Suppressor macrophage treated with lipopolysaccharide for 1 hour (primary cell): Measurements from ENCODE around the gene RNU5D-1.
"Not testable (repeated sequence)": the region's sequence is repeated elsewhere in the genome, so short reads cannot be mapped to it uniquely, and the experiment has no call there.

ENCODE experiments used
- DNase-seq, 3 donors: peaks; one replicate each; pipeline ENCODE4 v3.0.0-alpha.2; 2020 to 2022

The RNU5D-1 gene

DNA sequence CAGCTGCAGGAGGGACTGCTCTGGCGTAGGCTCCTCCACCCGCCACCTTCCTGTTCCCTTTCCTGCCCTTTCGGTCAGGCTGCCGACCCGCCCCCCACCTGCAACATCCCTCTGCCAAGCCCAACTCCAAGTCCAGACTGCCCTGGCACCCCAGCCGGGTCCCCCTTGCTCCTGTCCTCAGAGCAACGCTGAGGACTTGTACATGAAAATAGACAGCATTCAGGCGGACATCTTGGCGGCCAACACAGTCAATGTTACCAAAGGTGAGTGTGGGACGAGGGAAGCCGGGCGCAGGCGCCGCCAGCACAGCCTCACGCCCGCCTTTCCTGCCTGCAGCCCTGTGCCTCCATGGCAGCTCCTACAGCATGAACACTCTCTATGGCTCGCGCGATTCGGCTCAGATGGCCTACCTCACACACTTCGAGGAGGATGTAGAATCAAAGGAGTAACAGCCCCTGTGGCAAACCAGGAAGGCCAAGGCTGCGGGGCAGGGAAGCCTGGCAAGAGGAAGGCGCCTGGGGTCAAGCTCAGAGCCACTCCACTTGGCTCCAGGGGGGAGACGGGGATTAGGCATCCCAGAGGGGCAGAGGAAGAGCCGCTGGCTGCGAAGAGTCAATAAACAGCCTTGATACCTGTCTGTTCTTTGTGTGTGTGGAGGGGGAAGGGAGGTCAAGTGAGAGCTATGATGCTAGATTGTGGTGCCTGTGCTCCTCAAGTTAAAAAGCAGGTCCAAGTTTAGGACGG is 5.8 kb downstream of the RNU5D-1 start:
- no peak for DNase-seq

DNA sequence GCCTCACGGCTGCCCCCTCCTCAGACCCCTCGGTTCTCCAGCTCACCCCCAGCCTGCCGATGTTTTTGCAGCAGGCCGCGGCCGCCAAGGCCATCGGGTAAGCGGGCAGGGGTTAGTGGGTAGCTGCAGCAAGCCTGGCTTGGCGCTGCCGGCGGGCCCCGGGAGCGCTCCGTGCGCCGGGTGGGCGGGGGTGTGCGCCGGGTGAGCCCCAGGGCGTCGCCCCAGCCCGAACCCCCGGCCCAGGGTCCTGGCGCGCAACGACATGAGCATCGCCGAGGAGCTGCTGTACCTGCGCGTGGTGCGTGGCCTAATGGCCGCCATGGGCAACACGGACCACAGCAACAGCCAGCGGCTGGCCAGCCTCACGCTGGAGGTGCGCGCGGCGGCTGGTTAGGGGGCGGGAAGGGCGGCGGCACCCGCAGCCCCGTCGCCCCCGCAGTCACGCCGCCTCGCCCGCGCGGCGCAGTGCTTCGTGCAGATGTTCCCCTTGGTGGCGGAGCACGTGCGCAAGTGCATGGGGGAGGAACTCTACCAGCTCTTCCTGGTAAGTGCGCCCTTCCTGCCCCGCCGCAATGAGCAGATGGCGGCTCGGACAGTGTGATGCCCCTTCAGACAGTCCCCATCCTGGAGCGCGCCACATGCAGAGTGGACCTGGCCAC is 6.5 kb downstream of the RNU5D-1 start:
- no peak for DNase-seq

- DNase-seq = peak; percentile 64 to 83 (median 74)
These were observed 7.3 kb downstream of the RNU5D-1 start for GRCh38 chr1:44723496-44724295.

GRCh38 chr1:44723064-44723463 is 7.9 kb downstream of the RNU5D-1 start:
- DNase-seq = peak in 1 of 3 donors; percentile 15

- peak; percentile 94 to 98 (median 97) for DNase-seq
These were observed 9.2 kb downstream of the RNU5D-1 start for GRCh38 chr1:44721485-44722361.

DNA sequence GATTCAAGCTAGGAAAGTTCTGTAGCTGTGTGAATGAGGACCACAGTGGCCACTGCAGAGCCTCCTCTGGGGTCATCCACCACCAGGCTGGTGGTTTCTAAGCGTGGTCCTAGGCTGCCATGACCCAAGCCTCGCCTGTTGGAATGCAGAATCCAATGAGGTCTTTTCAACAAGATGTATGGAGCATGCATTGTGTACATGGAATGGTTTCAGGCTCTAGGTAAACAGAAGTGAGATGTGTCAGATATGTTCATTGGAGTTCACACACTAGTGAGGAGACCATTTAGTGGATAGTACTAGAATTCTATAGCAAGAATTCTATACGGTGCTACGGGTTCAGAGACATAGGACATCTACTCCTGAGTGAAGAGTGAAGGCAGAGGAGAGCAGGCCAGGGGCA is 10.7 kb downstream of the RNU5D-1 start:
- peak in 1 of 3 donors; percentile 36 for DNase-seq

- DNase-seq = no peak
These were observed 11.7 kb downstream of the RNU5D-1 start for GRCh38 chr1:44719318-44719717.

DNA sequence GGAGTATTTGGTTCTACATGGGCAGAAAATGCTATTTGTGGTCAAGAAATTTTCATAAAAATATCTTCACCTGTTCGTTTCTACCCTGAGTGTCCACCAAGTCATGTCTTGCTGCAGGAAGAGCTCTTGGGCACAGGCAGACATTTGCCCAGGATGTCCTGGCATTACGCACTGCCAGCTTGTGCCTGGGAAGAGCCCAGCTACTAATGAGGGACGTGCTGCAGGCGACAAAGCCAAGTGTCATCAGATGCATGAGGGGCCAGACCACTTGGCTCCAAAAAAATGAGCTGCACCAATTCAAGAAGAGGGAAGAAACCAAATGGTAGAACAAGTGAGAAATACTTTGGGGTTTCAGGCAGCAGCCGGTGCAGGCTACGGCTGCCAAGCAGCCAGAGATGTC is 12.9 kb downstream of the RNU5D-1 start:
- no peak for DNase-seq

DNA sequence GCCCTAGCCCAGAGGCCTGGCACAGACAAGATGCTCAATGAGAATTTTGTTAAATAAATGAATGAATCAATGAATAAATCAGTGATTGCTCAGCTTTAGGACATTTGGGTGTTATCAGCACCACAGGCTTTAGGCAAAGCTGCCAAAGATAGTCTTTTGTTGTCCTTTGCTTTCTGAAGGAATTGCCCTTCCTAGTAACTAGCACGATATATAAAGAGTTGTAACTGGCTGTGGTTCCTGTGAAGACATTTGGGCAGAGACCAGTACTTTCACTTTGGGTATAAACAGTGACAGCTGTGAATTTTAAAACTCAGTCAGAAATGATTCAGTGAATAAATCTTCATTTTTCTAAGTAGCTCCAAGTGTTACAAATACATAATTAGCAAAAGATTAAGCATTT is 13.3 kb downstream of the RNU5D-1 start:
- DNase-seq = no peak

GRCh38 chr1:44717156-44717555 is 13.8 kb downstream of the RNU5D-1 start:
- DNase-seq = no peak

DNA sequence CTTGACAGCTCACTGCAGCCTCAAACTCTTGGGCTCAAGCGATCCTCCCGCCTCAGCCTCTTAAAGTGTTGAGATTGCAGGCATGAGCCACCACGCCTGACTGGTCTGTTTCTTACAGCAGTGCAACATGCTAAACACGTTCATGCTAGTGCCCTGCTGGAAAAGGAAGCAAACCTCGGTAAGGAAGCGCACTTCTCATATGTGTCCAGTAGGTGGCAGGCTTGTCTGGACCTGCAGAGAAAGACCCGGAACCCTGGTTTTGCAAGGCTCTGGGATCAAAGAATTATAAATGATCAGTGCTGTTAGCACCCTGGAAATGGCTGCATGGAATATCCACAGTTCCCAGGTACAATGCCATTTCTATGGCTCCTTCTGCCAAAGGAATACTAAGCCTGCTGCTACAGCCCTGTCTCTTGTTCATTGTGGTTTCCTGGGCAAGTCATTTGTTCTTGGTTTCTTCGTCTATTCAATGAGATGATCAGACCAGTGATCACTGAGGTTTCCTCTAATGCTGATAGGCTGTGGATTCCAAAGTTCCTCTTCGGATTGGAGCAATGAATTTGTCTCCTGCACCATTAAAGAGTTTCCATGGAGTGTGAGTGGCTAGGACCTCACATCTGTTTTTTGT is 15.9 kb downstream of the RNU5D-1 start:
- DNase-seq = peak; percentile 80 to 87 (median 81)

- no peak for DNase-seq
These were observed 16.4 kb downstream of the RNU5D-1 start for GRCh38 chr1:44714532-44714931.

DNA sequence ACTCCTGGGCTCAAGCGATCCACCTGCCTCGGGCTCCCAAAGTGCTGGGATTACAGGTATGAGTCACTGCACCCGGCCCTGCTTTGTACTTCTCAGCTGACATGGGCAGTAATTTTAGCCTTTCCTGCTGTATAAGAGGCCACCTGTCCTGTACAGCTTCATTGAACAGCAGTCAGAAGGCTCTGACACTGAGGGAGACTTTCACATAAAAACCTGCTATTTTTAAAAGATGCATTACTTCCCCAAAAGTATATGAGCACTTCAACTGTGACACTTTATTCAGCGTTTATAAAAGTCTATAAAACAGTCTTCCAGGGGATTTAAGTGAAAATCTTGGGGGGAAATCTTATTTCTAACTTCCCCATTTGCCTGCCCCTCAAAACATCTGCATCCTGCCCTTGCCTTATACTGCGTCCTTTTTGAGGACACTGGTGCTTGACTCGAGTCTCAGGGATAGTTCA is 17.6 kb downstream of the RNU5D-1 start:
- DNase-seq = no peak

- DNase-seq = peak; percentile 81 to 88 (median 86)
These were observed 22.8 kb downstream of the RNU5D-1 start for GRCh38 chr1:44707959-44708831.

DNA sequence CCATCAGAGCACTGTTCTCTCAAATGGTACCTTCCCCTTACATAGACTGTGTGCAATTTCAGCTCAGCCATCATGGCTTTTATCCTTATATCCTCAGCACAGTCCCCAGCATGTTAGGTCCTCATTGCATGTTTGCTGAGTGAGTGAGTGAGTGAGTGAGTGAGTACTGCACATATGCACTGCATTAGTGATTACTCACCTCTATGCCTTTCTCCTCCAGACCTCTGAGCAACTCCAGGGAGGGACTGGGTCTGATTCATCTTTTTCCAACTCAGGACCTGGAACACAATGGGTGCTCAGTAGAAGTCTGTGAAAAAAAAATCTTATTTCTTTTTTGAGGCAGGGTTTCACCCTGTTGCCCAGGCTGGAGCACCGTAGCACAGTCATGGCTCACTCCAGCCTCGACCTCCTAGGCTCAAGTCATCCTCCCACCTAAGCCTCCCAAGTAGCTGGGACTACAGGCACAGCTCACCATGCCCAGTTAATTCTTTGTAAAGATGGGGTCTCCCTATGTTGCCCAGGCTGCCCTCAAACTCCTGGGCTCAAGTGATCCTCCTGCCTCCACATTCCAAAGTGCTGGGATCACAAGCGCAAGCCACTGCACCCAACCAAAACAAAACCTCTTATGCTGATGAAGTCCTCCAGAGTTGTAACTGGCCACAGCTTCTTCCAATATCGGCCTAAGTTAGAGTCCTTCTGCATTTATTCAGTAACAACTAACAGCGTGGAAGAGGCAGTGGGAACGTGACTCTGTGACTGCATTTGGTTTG is 23.7 kb downstream of the RNU5D-1 start:
- peak in 2 of 3 donors; percentile 34 to 61 for DNase-seq

DNA sequence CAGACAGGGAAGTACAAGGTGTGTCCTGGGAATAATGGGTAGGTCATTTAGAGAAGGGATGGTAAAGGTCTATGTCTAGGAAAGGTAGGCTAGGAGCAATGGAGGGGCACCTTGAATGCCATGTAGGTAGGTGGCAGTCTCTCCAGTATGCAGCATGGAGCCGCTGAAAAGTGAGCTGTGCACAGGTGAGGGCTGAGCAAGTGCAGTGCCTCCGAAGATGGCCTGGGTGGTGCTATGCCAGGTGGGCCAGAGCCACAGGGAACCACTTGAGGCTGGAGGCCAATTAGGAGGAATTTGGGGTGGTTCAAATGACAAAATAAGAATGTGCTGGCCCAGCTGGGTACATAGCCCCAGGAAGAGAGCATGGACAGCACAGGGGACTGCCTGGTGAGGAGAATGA is 25.0 kb downstream of the RNU5D-1 start:
- no peak for DNase-seq

GRCh38 chr1:44705470-44705869 is 25.5 kb downstream of the RNU5D-1 start:
- no peak for DNase-seq

DNA sequence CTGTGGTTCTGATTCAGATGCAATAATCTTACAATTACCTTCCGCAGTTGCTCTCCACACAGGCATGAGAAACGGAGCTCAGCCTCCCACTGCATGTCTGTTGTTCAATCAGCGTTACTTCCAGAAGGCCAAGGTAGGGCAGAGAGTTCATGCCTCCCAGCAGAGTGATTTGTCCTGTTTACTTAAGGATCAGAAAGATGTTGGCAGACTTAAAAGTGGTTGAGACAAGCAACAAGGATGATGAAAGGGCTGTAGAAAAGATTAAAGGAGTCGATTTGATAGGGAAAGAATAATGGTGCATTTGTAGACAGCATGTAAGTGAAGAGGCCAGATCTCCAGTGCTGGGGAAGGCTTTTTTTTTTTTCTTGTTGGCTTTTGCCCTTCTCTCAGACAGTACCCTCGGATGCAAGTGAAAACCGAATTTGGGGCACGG is 29.8 kb downstream of the RNU5D-1 start:
- DNase-seq = no peak

DNA sequence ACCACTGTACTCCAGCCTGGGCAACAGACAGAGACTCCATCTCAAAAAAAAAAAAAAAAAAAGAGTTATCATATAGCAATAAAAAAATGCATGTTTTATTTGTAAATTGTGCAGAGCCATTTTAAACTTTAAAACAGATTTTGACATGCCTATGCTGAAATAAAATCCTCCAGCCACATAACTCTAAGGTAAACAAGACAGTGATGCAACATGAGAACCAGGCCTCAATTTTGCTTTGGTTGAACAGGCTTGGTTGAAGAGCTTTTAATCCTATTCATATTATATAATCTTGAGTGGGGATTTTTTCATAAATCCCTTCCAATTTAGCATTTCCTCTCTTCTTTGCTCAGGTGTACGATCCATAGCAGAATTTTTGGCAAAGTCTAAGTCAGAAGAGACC is 30.4 kb downstream of the RNU5D-1 start:
- no peak for DNase-seq

GRCh38 chr1:44699375-44699774 is 31.6 kb downstream of the RNU5D-1 start:
- not testable (repeated sequence) for DNase-seq
